Endothelial cell of umbilical vein (primary cell): ENCODE data around the gene TSPAN17. TPM values are rescaled to one million over a fixed set of nuclear protein-coding genes. Genes with fewer than 3 reads are reported as not detected.

Source experiments
- BruUV-seq: library from RNA; stranded (reverse); fragments of 400-500 nt; replicated peaks from 2 replicates; lab custom pipeline; 2021; lab: Mats Ljungman, UMichigan
- CTCF ChIA-PET: fragments of 300-600, 350-600 bp; sonication (Branson Sonifier 250); formaldehyde crosslinking; loops from one replicate; lab custom pipeline; 2021; ENCODE audit warnings: antibody characterized with exemption, inconsistent platforms; lab: Charles Lee
- POLR2A ChIA-PET: fragments of 300-600, 350-600 bp; sonication (Branson Sonifier 250); formaldehyde crosslinking; loops from one replicate; lab custom pipeline; 2021; ENCODE audit warnings: antibody characterized with exemption, inconsistent platforms; lab: Charles Lee
- DNase-seq: peaks from one replicate; pipeline ENCODE4 v3.0.0-alpha.2; 2011; ENCODE audit warnings: low read depth, low spot score
- FAIRE-seq: peaks from 2 replicates; lab custom pipeline; 2011; peaks lifted over from hg19 to GRCh38; lab: Jason Lieb, UNC
- H2AFZ ChIP-seq: 2 replicates; pipeline ENCODE4 v1.6.0; 2012; ENCODE audit warnings: low read depth, low read length, control low read depth, inconsistent platforms
- H3K27ac ChIP-seq: 2 replicates; pipeline ENCODE4 v1.5.1; 2011; ENCODE audit warnings: low read depth, mild to moderate bottlenecking, control low read depth, low read length, moderate library complexity; ENCODE audit not compliant: insufficient read depth
- H3K27me3 ChIP-seq, 2 experiments: 2 replicates each; pipeline versions ENCODE4 v1.6.0 to v1.6.1; 2011; ENCODE audit warnings: low read length in 2 of 2, mixed read lengths in 1 of 2; ENCODE audit not compliant: control insufficient read depth in 2 of 2, insufficient read depth in 2 of 2
- H3K36me3 ChIP-seq, 2 experiments: 2 replicates in 1 of 2; 3 replicates in 1 of 2; pipeline ENCODE4 v1.5.1; 2011; ENCODE audit warnings: low read length in 2 of 2, mild to moderate bottlenecking in 1 of 2, moderate library complexity in 1 of 2; ENCODE audit not compliant: control insufficient read depth in 2 of 2, insufficient read depth in 2 of 2; ENCODE audit errors: extremely low read depth in 1 of 2
- H3K4me1 ChIP-seq: 3 replicates; pipeline ENCODE4 v1.5.1; 2011; ENCODE audit warnings: mild to moderate bottlenecking, low read length; ENCODE audit not compliant: control insufficient read depth, insufficient read depth; ENCODE audit errors: extremely low read depth
- H3K4me2 ChIP-seq: 2 replicates; pipeline ENCODE4 v1.6.1; 2011; ENCODE audit warnings: low read length, control low read depth, mixed read lengths; ENCODE audit not compliant: insufficient read depth
- H3K4me3 ChIP-seq, 3 experiments: fragments of 200-600 bp in 1 of 3; sonication (generic), shearing (Covaris generic) in 1 of 3; replicated peaks in 1 of 3; 2 replicates each; pipeline ENCODE4 v1.5.1; 2011 to 2016; ENCODE audit warnings: control low read depth in 3 of 3, low read length in 3 of 3, mild to moderate bottlenecking in 2 of 3, inconsistent platforms in 1 of 3, low read depth in 1 of 3, moderate library complexity in 1 of 3; ENCODE audit not compliant: insufficient read depth in 1 of 3
- H3K79me2 ChIP-seq: 2 replicates; pipeline ENCODE4 v1.6.0; 2012; ENCODE audit warnings: low read length, inconsistent platforms; ENCODE audit not compliant: control insufficient read depth, insufficient read depth
- H3K9ac ChIP-seq: replicated peaks from 2 replicates; pipeline ENCODE3; 2011; ENCODE audit warnings: low read length, control low read depth; ENCODE audit not compliant: insufficient read depth; ENCODE audit errors: extremely low read depth
- H3K9me1 ChIP-seq: replicated peaks from 3 replicates; pipeline ENCODE4 v1.6.0; 2011; ENCODE audit warnings: mild to moderate bottlenecking, low read length; ENCODE audit not compliant: control insufficient read depth, insufficient read depth; ENCODE audit errors: extremely low read depth
- H3K9me3 ChIP-seq: replicated peaks from 2 replicates; pipeline ENCODE4 v1.5.1; 2012; ENCODE audit warnings: low read length, inconsistent platforms; ENCODE audit not compliant: control insufficient read depth, insufficient read depth
- H4K20me1 ChIP-seq: replicated peaks from 2 replicates; pipeline ENCODE3; 2011; ENCODE audit warnings: mild to moderate bottlenecking, low read length; ENCODE audit not compliant: control insufficient read depth, insufficient read depth; ENCODE audit errors: extremely low read depth
- CTCF ChIP-seq, 2 donors: IDR thresholded peaks; 1 replicate in 1 of 2; 2 replicates in 1 of 2; pipeline ENCODE4 v1.5.1; 2011; ENCODE audit warnings: low read length in 2 of 2, mild to moderate bottlenecking in 2 of 2, moderate library complexity in 2 of 2, control low read depth in 1 of 2, inconsistent platforms in 1 of 2, low read depth in 1 of 2; ENCODE audit not compliant: insufficient read depth in 1 of 2; ENCODE audit errors: extremely low read depth in 1 of 2
- EZH2 ChIP-seq: IDR thresholded peaks from 2 replicates; pipeline ENCODE4 v1.6.1; 2012; ENCODE audit warnings: borderline replicate concordance, low read depth, mild to moderate bottlenecking, moderate library complexity, low read length, inconsistent platforms; ENCODE audit not compliant: severe bottlenecking
- FOS ChIP-seq: IDR thresholded peaks from 2 replicates; pipeline ENCODE4 v1.6.1; 2011; ENCODE audit warnings: mild to moderate bottlenecking, low read length, moderate library complexity, borderline replicate concordance; ENCODE audit not compliant: insufficient read depth
- GATA2 ChIP-seq: IDR thresholded peaks from 2 replicates; pipeline ENCODE4 v1.7.0; 2011; ENCODE audit warnings: low read depth, mild to moderate bottlenecking, moderate library complexity, mixed read lengths, low read length; ENCODE audit not compliant: insufficient read length, insufficient read depth
- JUN ChIP-seq: IDR thresholded peaks from 2 replicates; pipeline ENCODE4 v1.6.1; 2011; ENCODE audit warnings: borderline replicate concordance, low read depth; ENCODE audit not compliant: insufficient read length, insufficient read depth
- MYC ChIP-seq: IDR thresholded peaks from one replicate; pipeline ENCODE4 v1.6.1; 2011; ENCODE audit warnings: mild to moderate bottlenecking, low read depth, low read length
- POLR2A ChIP-seq: IDR thresholded peaks from 2 replicates; pipeline ENCODE4 v1.6.1; 2012; ENCODE audit warnings: low read depth, mild to moderate bottlenecking, control low read depth, low read length
- POLR2AphosphoS5 ChIP-seq: IDR thresholded peaks from 2 replicates; pipeline ENCODE4 v1.6.1; 2012; ENCODE audit warnings: low read depth, mild to moderate bottlenecking, control low read depth, low read length, moderate library complexity; ENCODE audit not compliant: insufficient read depth
- dilution Hi-C: fragments of 300-500 bp; cut with MboI; formaldehyde crosslinking; loops from one replicate; pipeline ENCODE4 v1.15.0; 2019; ENCODE audit warnings: low sequenced_read_pairs; ENCODE audit not compliant: extremely low pct_ligation_motif_present
- intact Hi-C: fragments of 100-400 bp; cut with micrococcal nuclease; formaldehyde crosslinking; loops from one replicate; pipeline ENCODE4 v1.10.0; 2022
- polyA plus RNA-seq, 4 experiments: library from polyadenylated mRNA; depleted of rRNA in 3 of 4; stranded (reverse) in 3 of 4; unstranded in 1 of 4; fragments of >200 nt; gene quantifications; 2 replicates each; pipeline versions ENCODE4 v1.2.1 to v1.2.3, GENCODE V29; 2011 to 2012; ENCODE audit warnings: missing spikeins in 1 of 4
- total RNA-seq: library from RNA; stranded (reverse); gene quantifications from 2 replicates; pipeline ENCODE4 v1.2.3, GENCODE V29; 2021
- TF ChIP-seq, protein P1 (sequence below): IDR thresholded peaks from 2 replicates; pipeline ENCODE4 v1.6.1; 2011; ENCODE audit not compliant: insufficient read depth, insufficient read length

Gene TSPAN17
- total and polyA plus RNA-seq, 2 donors (not counting 3 experiments of a cell fraction or from before 2014, with no cell fraction given), result 55.9 to 73.3 TPM

DNA sequence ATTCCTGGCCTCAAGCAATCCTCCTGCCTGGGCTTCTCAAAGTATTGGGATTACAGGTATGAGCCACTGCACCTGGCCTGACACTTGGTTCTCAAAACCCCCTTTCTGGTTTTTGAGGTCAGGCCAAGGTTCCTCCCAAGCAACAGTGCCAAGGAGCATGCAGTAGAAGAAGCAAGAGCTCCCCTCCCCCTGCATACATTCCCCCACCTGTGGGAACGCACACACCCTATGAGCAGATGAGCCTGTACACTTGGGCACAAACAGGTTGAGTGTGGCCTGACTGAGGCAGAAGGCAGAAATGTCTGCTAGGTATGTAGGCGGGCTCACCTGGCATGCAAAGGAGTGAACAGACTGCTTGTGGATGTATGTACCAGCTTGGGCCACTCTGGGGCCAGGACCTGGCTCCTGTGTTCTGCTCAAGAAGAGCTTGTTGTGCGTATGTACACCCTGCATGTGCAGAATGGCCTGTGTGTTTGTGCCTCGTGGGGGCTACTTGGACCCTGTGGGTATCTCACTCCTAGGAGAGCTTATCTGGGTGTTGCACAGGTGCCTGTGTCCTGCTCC is 39.1 kb upstream of the TSPAN17 start:
- dilution Hi-C loops, result no loop called here
- CTCF ChIA-PET, result interaction anchor here (1.0 to 2.4 kb wide), 3 partner anchors 9 to 14 kb away, joined by 3 to 9 read pairs (median 4); no protein-coding TSS in a partner anchor
- Histone ChIP-seq H3K9me1 (no peaks in the 10 kb centered on the region), H4K20me1 (no peaks in the 10 kb centered on the region), H3K27ac (no peak overlapping the region), H3K4me2 (no peak overlapping the region), H3K4me3 (no peak overlapping the region), H3K9ac (no peak overlapping the region), H3K27me3 (no peaks in the 10 kb centered on the region), H2AFZ (no peak overlapping the region), H3K79me2 (no peaks in the 10 kb centered on the region), H3K9me3 (no peaks in the 10 kb centered on the region), H3K36me3 (no peaks in the 10 kb centered on the region), H3K4me1 (peaks cover 2% of the 10 kb centered on the region)
- POLR2A ChIA-PET, result interaction anchor here (0.6 kb wide), 1 partner anchor 13 kb away, joined by 6 read pairs; no protein-coding TSS in a partner anchor
- BruUV-seq, result no TSS peak
- FAIRE-seq (no peak), DNase-seq (no peak)
- TF ChIP-seq EZH2 (no peak), POLR2AphosphoS5 (no peak), MYC (no peak), CTCF (IDR thresholded peaks at IDR 0.05; ENCODE audit: extremely low read depth in 1 of 2, insufficient read depth in 1 of 2, low read depth in 1 of 2, low read length in 2 of 2) (no peak), JUN (no peak), POLR2A (no peak), GATA2 (no peak), FOS (no peak)
- TF ChIP-seq, protein P1, sequence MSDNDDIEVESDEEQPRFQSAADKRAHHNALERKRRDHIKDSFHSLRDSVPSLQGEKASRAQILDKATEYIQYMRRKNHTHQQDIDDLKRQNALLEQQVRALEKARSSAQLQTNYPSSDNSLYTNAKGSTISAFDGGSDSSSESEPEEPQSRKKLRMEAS, result no peak
- intact Hi-C loops, result no loop called here
